HEK293 (cell line): ENCODE measurements around the gene RCC1.

Source experiments
- CTCF ChIA-PET: fragments of 350-600 bp; formaldehyde crosslinking; extraction: SDS; loops from one replicate; lab custom pipeline; 2021; ENCODE audit warnings: antibody characterized with exemption; lab: Yijun Ruan, JAX
- POLR2A ChIA-PET: fragments of 300-600 bp; formaldehyde crosslinking; extraction: SDS; loops from one replicate; lab custom pipeline; 2020; ENCODE audit warnings: antibody characterized with exemption, inconsistent platforms; lab: Yijun Ruan, JAX
- H3K27ac ChIP-seq: fragments of 200-500 bp; sonication (Bioruptor generic); 2 replicates; pipeline ENCODE4 v1.5.1; 2014; ENCODE audit warnings: low read depth, low read length, control low read depth, inconsistent platforms; ENCODE audit errors: extremely low read depth
- H3K36me3 ChIP-seq, 2 experiments: fragments of 200-500 bp in 1 of 2; sonication (Bioruptor generic) in 1 of 2; 1 replicate in 1 of 2; 2 replicates in 1 of 2; pipeline ENCODE4 v1.5.1; 2014 to 2017; ENCODE audit warnings: inconsistent platforms in 2 of 2, low read length in 2 of 2; ENCODE audit not compliant: control insufficient read depth in 2 of 2, insufficient read depth in 1 of 2
- H3K4me1 ChIP-seq: fragments of 200-500 bp; sonication (Bioruptor generic); 2 replicates; pipeline ENCODE4 v1.5.1; 2014; ENCODE audit warnings: mild to moderate bottlenecking, low read length, inconsistent platforms; ENCODE audit not compliant: control insufficient read depth, insufficient read depth
- H3K4me3 ChIP-seq: 2 replicates; pipeline ENCODE4 v1.5.1; 2011; ENCODE audit warnings: low read depth, mild to moderate bottlenecking, control low read depth, low read length, moderate library complexity
- H3K9me3 ChIP-seq: fragments of 200-500 bp; sonication (Bioruptor generic); 2 replicates; pipeline ENCODE4 v1.5.1; 2014; ENCODE audit warnings: low read depth, low read length, inconsistent platforms; ENCODE audit not compliant: control insufficient read depth, insufficient read depth
- EGR2 ChIP-seq: fragments of 450-650 bp; formaldehyde crosslinking; IDR thresholded peaks from 2 replicates; pipeline ENCODE4 v1.5.1; 2016; ENCODE audit warnings: low read depth, missing biosample characterization, missing genetic modification characterization
- KLF7 ChIP-seq: fragments of 450-650 bp; formaldehyde crosslinking; IDR thresholded peaks from 2 replicates; pipeline ENCODE4 v1.5.1; 2016; ENCODE audit warnings: missing biosample characterization, missing genetic modification characterization, borderline replicate concordance
- KLF8 ChIP-seq: fragments of 450-650 bp; formaldehyde crosslinking; IDR thresholded peaks from 2 replicates; pipeline ENCODE4 v1.5.1; 2016; ENCODE audit warnings: missing biosample characterization, missing genetic modification characterization
- SP2 ChIP-seq: fragments of 450-650 bp; formaldehyde crosslinking; IDR thresholded peaks from 2 replicates; pipeline ENCODE4 v1.5.1; 2016; ENCODE audit warnings: missing biosample characterization, missing genetic modification characterization
- ZBTB49 ChIP-seq: fragments of 450-650 bp; formaldehyde crosslinking; IDR thresholded peaks from 2 replicates; pipeline ENCODE4 v1.5.1; 2016; ENCODE audit warnings: missing biosample characterization, missing genetic modification characterization, low read depth
- ZFP69B ChIP-seq: fragments of 450-650 bp; formaldehyde crosslinking; IDR thresholded peaks from 2 replicates; pipeline ENCODE4 v1.5.1; 2016; ENCODE audit warnings: missing biosample characterization, missing genetic modification characterization
- ZNF148 ChIP-seq: fragments of 450-650 bp; formaldehyde crosslinking; IDR thresholded peaks from 2 replicates; pipeline ENCODE4 v1.5.0; 2017; ENCODE audit warnings: missing biosample characterization, missing genetic modification characterization, borderline replicate concordance
- ZNF280D ChIP-seq: fragments of 450-650 bp; formaldehyde crosslinking; IDR thresholded peaks from 2 replicates; pipeline ENCODE4 v1.5.1; 2016; ENCODE audit warnings: missing biosample characterization, missing genetic modification characterization
- ZNF530 ChIP-seq: fragments of 450-650 bp; formaldehyde crosslinking; IDR thresholded peaks from 2 replicates; pipeline ENCODE4 v1.5.1; 2016; ENCODE audit warnings: low read depth, missing biosample characterization, missing genetic modification characterization
- ZNF600 ChIP-seq: fragments of 450-650 bp; formaldehyde crosslinking; IDR thresholded peaks from 2 replicates; pipeline ENCODE4 v1.5.1; 2016; ENCODE audit warnings: missing biosample characterization, missing genetic modification characterization
- ZNF639 ChIP-seq: fragments of 450-650 bp; formaldehyde crosslinking; IDR thresholded peaks from 2 replicates; pipeline ENCODE4 v1.5.1; 2016; ENCODE audit warnings: missing biosample characterization, missing genetic modification characterization

RCC1 gene

GRCh38 chr1:28510970-28511440 is 5.2 kb downstream of the RCC1 start:
- POLR2A ChIA-PET: interaction anchor here (0.6 to 3.4 kb wide), 8 partner anchors 70 to 327 kb away, joined by 3 to 32 read pairs (median 4); no protein-coding TSS in a partner anchor

More at GRCh38 chr1:28510970-28511440, 5.2 kb downstream of the RCC1 start:
- no peak for TF ChIP-seq ZFP69B (tag by site-specific recombination)
- no peak for TF ChIP-seq KLF8 (tag by site-specific recombination)
- TF ChIP-seq ZNF148: no peak
- no peak for TF ChIP-seq ZNF280D (tag by site-specific recombination)
- no peak for TF ChIP-seq ZNF530 (tag by site-specific recombination)
- TF ChIP-seq KLF7: no peak
- TF ChIP-seq ZNF600 (tag by site-specific recombination): no peak
- TF ChIP-seq SP2 (tag by site-specific recombination): no peak
- no peak for TF ChIP-seq ZNF639 (tag by site-specific recombination)
- no peak for TF ChIP-seq ZBTB49 (tag by site-specific recombination)
- TF ChIP-seq EGR2 (tag by site-specific recombination): no peak
- Histone ChIP-seq H3K36me3 (peaks cover 15 to 82% of the 10 kb centered on the region in 2 experiments; a peak in 2 of 3 replicates), H3K4me1 (no peaks in the 10 kb centered on the region; the same call in 1 of the 2 replicates), H3K9me3 (no peaks in the 10 kb centered on the region), H3K27ac (no peak overlapping the region), H3K4me3 (no peak overlapping the region)
- CTCF ChIA-PET: interaction anchor here (0.6 to 0.7 kb wide), 4 partner anchors 101 to 292 kb away, joined by 3 to 4 read pairs (median 4); no protein-coding TSS in a partner anchor
